HPDE6-E6E7 (cell line): ENCODE measurements around the gene RIMS3.

Experiments
- DNase-seq: peaks from one replicate; pipeline ENCODE4 v3.0.0; 2011; ENCODE audit warnings: missing footprints; ENCODE audit errors: extremely low spot score

The RIMS3 gene

GRCh38 chr1:40653851-40654537 lies 11.5 kb downstream of the RIMS3 start:
- DNase-seq, result no peak

- DNase-seq, result peak; percentile 48
Measured at GRCh38 chr1:40652979-40653378, 12.5 kb downstream of the RIMS3 start.

GRCh38 chr1:40652468-40652867 lies 13.0 kb downstream of the RIMS3 start:
- no peak for DNase-seq

- no peak for DNase-seq
Measured at GRCh38 chr1:40651138-40651857, 14.2 kb downstream of the RIMS3 start.

- no peak for DNase-seq
Measured at GRCh38 chr1:40650075-40650474, 15.4 kb downstream of the RIMS3 start.

- DNase-seq, result no peak
Measured at GRCh38 chr1:40649592-40649930, 15.9 kb downstream of the RIMS3 start.

GRCh38 chr1:40648928-40649591 lies 16.4 kb downstream of the RIMS3 start:
- no peak for DNase-seq

- DNase-seq, result no peak
Measured at GRCh38 chr1:40648200-40648599, 17.3 kb downstream of the RIMS3 start.

- DNase-seq, result peak; percentile 66
Measured at GRCh38 chr1:40646315-40646714, 19.2 kb downstream of the RIMS3 start.

- DNase-seq, result no peak
Measured at GRCh38 chr1:40645118-40645680, 20.3 kb downstream of the RIMS3 start.

- no peak for DNase-seq
Measured at GRCh38 chr1:40641601-40642242, 23.8 kb downstream of the RIMS3 start.

- no peak for DNase-seq
Measured at GRCh38 chr1:40640314-40641076, 25.0 kb downstream of the RIMS3 start.

- no peak for DNase-seq
Measured at GRCh38 chr1:40638097-40639036, 27.1 kb downstream of the RIMS3 start.

GRCh38 chr1:40637470-40638007 lies 27.9 kb downstream of the RIMS3 start:
- DNase-seq, result no peak

GRCh38 chr1:40636777-40637176 lies 28.7 kb downstream of the RIMS3 start:
- no peak for DNase-seq

- no peak for DNase-seq
Measured at GRCh38 chr1:40635763-40636500, 29.6 kb downstream of the RIMS3 start.

GRCh38 chr1:40634901-40635655 lies 30.4 kb downstream of the RIMS3 start:
- no peak for DNase-seq

GRCh38 chr1:40633931-40634376 lies 31.5 kb downstream of the RIMS3 start:
- DNase-seq, result no peak
